HUES64 (cell line): Measurements from ENCODE around the gene PFKL.

Source experiments
- H3K27ac ChIP-seq: 2 replicates; pipeline ENCODE4 v1.7.0; 2013; ENCODE audit warnings: low read depth, low read length, inconsistent platforms
- H3K27me3 ChIP-seq: 2 replicates; pipeline ENCODE4 v1.6.1; 2013; ENCODE audit warnings: mild to moderate bottlenecking, low read length; ENCODE audit not compliant: insufficient read depth
- H3K36me3 ChIP-seq: 2 replicates; pipeline ENCODE4 v1.6.1; 2013; ENCODE audit warnings: mild to moderate bottlenecking, low read length; ENCODE audit not compliant: insufficient read depth
- H3K4me1 ChIP-seq: 2 replicates; pipeline ENCODE4 v1.6.1; 2013; ENCODE audit warnings: mild to moderate bottlenecking, low read length, moderate library complexity; ENCODE audit not compliant: insufficient read depth
- H3K4me3 ChIP-seq: 2 replicates; pipeline ENCODE4 v1.5.1; 2013; ENCODE audit warnings: mild to moderate bottlenecking, low read length, moderate library complexity
- H3K9ac ChIP-seq: 2 replicates; pipeline ENCODE4 v1.6.1; 2013; ENCODE audit warnings: mild to moderate bottlenecking, low read depth, low read length
- H3K9me3 ChIP-seq: 2 replicates; pipeline ENCODE4 v1.6.1; 2013; ENCODE audit warnings: low read depth, low read length; ENCODE audit not compliant: insufficient read depth
- WGBS: fragments of 150-250, 120-280 bp; methylation state at CpG from one replicate; pipeline ENCODE4 v1.1.7; 2013; ENCODE audit warnings: missing lambda C conversion rate; 5-methylcytosine and 5-hydroxymethylcytosine counted together

PFKL gene

GRCh38 chr21:44375761-44376241, 75.9 kb downstream of the PFKL start:
- H3K36me3 ChIP-seq: no peaks in the 10 kb centered on the region
- no peak overlapping the region for H3K9ac ChIP-seq
- H3K27me3 ChIP-seq: peaks cover 1% of the 10 kb centered on the region; the same call in 1 of the 2 replicates
- no peaks in the 10 kb centered on the region for H3K4me1 ChIP-seq
- H3K27ac ChIP-seq: no peak overlapping the region
- peaks cover 9% of the 10 kb centered on the region; the same call in 1 of the 2 replicates for H3K9me3 ChIP-seq
- WGBS: 94% methylated on average over 19 of the region's 19 CpGs
- H3K4me3 ChIP-seq: no peak overlapping the region

- no peak overlapping the region for H3K9ac ChIP-seq
- WGBS: 94% methylated on average over 9 of the region's 9 CpGs
- no peaks in the 10 kb centered on the region for H3K4me1 ChIP-seq
- no peaks in the 10 kb centered on the region for H3K27me3 ChIP-seq
- no peaks in the 10 kb centered on the region for H3K36me3 ChIP-seq
- H3K9me3 ChIP-seq: peaks cover 9% of the 10 kb centered on the region; the same call in 1 of the 2 replicates
- no peak overlapping the region for H3K4me3 ChIP-seq
- no peak overlapping the region for H3K27ac ChIP-seq
Measured at GRCh38 chr21:44376606-44377005, 76.8 kb downstream of the PFKL start.
